GM12878 (cell line): Measurements from ENCODE around the gene ARFGAP2. TPM values are rescaled to one million over a fixed set of nuclear protein-coding genes. Genes with fewer than 3 reads are reported as not detected.

Experiments
- ATAC-seq: fragments of 200-7000 bp; cut with Tn5 transposase; 3 replicates; pipeline ENCODE4 v1.9.1; 2020; ENCODE audit warnings: mild to moderate bottlenecking, moderate library complexity
- BruUV-seq: library from RNA; stranded (reverse); fragments of 400-500 nt; replicated peaks from 2 replicates; lab custom pipeline; 2021; lab: Mats Ljungman, UMichigan
- CTCF ChIA-PET: fragments of 300-600 bp; sonication (Branson Sonifier 250); formaldehyde crosslinking; extraction: SDS; loops from one replicate; lab custom pipeline; 2021; ENCODE audit warnings: inconsistent platforms; lab: Yijun Ruan, JAX
- POLR2A ChIA-PET: fragments of 350-600 bp; formaldehyde crosslinking; extraction: SDS; loops from one replicate; lab custom pipeline; 2021; ENCODE audit warnings: inconsistent platforms; lab: Charles Lee
- RAD21 ChIA-PET: fragments of 300-600 bp; sonication (Branson Sonifier 250); formaldehyde crosslinking; loops from one replicate; lab custom pipeline; 2023; ENCODE audit warnings: antibody characterized with exemption; ENCODE audit not compliant: unreplicated experiment; lab: Charles Lee
- SMC1A ChIA-PET: fragments of 300-600 bp; sonication (Branson Sonifier 250); formaldehyde crosslinking; loops from one replicate; lab custom pipeline; 2023; ENCODE audit not compliant: unreplicated experiment, uncharacterized antibody; lab: Charles Lee
- DNase-seq: peaks from one replicate; pipeline ENCODE4 v3.0.0-alpha.2; 2011; ENCODE audit warnings: low read depth, low spot score
- FAIRE-seq: peaks from 3 replicates; lab custom pipeline; 2011; peaks lifted over from hg19 to GRCh38; lab: Jason Lieb, UNC
- H2AFZ ChIP-seq: 2 replicates; pipeline ENCODE4 v1.6.0; 2011; ENCODE audit warnings: low read depth, low read length, control low read depth; ENCODE audit not compliant: control insufficient read depth
- H3K27ac ChIP-seq: 2 replicates; pipeline ENCODE4 v1.5.1; 2011; ENCODE audit warnings: control low read depth; ENCODE audit not compliant: control insufficient read depth, insufficient read depth
- H3K27me3 ChIP-seq, 2 experiments: replicated peaks in 1 of 2; 2 replicates each; pipeline versions ENCODE4 v1.6.0 to v1.6.1; 2011; ENCODE audit warnings: low read length in 1 of 2; ENCODE audit not compliant: control insufficient read depth in 2 of 2, insufficient read depth in 2 of 2
- H3K36me3 ChIP-seq, 2 experiments: 2 replicates each; pipeline ENCODE4 v1.5.1; 2011; ENCODE audit warnings: low read length in 1 of 2; ENCODE audit not compliant: control insufficient read depth in 2 of 2, insufficient read depth in 2 of 2
- H3K4me1 ChIP-seq: 2 replicates; pipeline ENCODE4 v1.6.1; 2011; ENCODE audit warnings: mild to moderate bottlenecking, low read length, moderate library complexity, mixed read lengths; ENCODE audit not compliant: control insufficient read depth, insufficient read depth
- H3K4me2 ChIP-seq: 2 replicates; pipeline ENCODE4 v1.6.0; 2011; ENCODE audit warnings: control low read depth; ENCODE audit not compliant: control insufficient read depth, insufficient read depth
- H3K4me3 ChIP-seq: fragments of 200-600 bp; sonication (generic); 2 replicates; pipeline ENCODE4 v1.5.1; 2016
- H3K79me2 ChIP-seq: 2 replicates; pipeline ENCODE4 v1.6.0; 2011; ENCODE audit warnings: low read length; ENCODE audit not compliant: control insufficient read depth, insufficient read depth
- H3K9ac ChIP-seq: 2 replicates; pipeline ENCODE4 v1.8.0; 2011; ENCODE audit warnings: low read length, control low read depth, mixed read lengths; ENCODE audit not compliant: control insufficient read depth, insufficient read depth
- H3K9me3 ChIP-seq: replicated peaks from 3 replicates; pipeline ENCODE4 v1.5.1; 2011; ENCODE audit warnings: mild to moderate bottlenecking, low read length; ENCODE audit not compliant: control insufficient read depth, insufficient read depth
- H4K20me1 ChIP-seq: 2 replicates; pipeline ENCODE4 v1.6.0; 2011; ENCODE audit not compliant: control insufficient read depth, insufficient read depth
- CBFB ChIP-seq: IDR thresholded peaks from 2 replicates; pipeline ENCODE4 v1.6.1; 2016; ENCODE audit warnings: antibody characterized with exemption, low read depth
- CBX5 ChIP-seq: sonication (generic); IDR thresholded peaks from 2 replicates; pipeline ENCODE4 v1.6.1; 2016; ENCODE audit warnings: low read depth, moderate library complexity, mild to moderate bottlenecking, inconsistent platforms
- CEBPZ ChIP-seq: fragments of 150-350 bp; IDR thresholded peaks from 2 replicates; pipeline ENCODE4 v1.6.1; 2016; ENCODE audit warnings: low read depth, low read length
- CHD1 ChIP-seq: IDR thresholded peaks from 2 replicates; pipeline ENCODE4 v1.6.1; 2012; ENCODE audit warnings: low read depth, low read length, improper control_type of control experiment
- CTCF ChIP-seq, 3 experiments: IDR thresholded peaks in 2 of 3; conservative IDR thresholded peaks in 1 of 3; 2 replicates each; pipeline ENCODE4 v1.5.1; 2011; ENCODE audit warnings: low read depth in 3 of 3, low read length in 3 of 3, mild to moderate bottlenecking in 3 of 3, control low read depth in 2 of 3, moderate library complexity in 2 of 3, inconsistent platforms in 1 of 3, mixed read lengths in 1 of 3; ENCODE audit not compliant: control insufficient read depth in 2 of 3, insufficient read depth in 1 of 3; ENCODE audit errors: extremely low read depth in 1 of 3
- MEF2B ChIP-seq: fragments of 450-650 bp; IDR thresholded peaks from 2 replicates; pipeline ENCODE4 v1.6.1; 2018; ENCODE audit warnings: mild to moderate bottlenecking, moderate library complexity; ENCODE audit not compliant: partially characterized antibody, poor library complexity, severe bottlenecking
- MTA2 ChIP-seq: fragments of 450-650 bp; IDR thresholded peaks from 2 replicates; pipeline ENCODE4 v1.6.1; 2016; ENCODE audit warnings: low read depth, mild to moderate bottlenecking, moderate library complexity
- NFIC ChIP-seq: IDR thresholded peaks from 2 replicates; pipeline ENCODE4 v1.6.1; 2012; ENCODE audit warnings: low read depth, mild to moderate bottlenecking, inconsistent platforms, low read length, moderate library complexity
- PML ChIP-seq: IDR thresholded peaks from 2 replicates; pipeline ENCODE4 v1.6.1; 2012; ENCODE audit warnings: low read length, inconsistent platforms
- POLR2A ChIP-seq: IDR thresholded peaks from 2 replicates; pipeline ENCODE4 v1.6.1; 2011; ENCODE audit warnings: low read depth, mild to moderate bottlenecking, low read length
- RAD51 ChIP-seq: fragments of 450-650 bp; IDR thresholded peaks from 2 replicates; pipeline ENCODE4 v1.6.1; 2016; ENCODE audit warnings: moderate library complexity, mild to moderate bottlenecking, inconsistent platforms
- RUNX3 ChIP-seq: IDR thresholded peaks from 2 replicates; pipeline ENCODE4 v1.6.1; 2012; ENCODE audit warnings: low read length, inconsistent platforms
- SREBF2 ChIP-seq: IDR thresholded peaks from 2 replicates; pipeline ENCODE4 v1.6.1; 2012; ENCODE audit warnings: mild to moderate bottlenecking, low read length
- STAT1 ChIP-seq: fragments of 450-650 bp; conservative IDR thresholded peaks from 2 replicates; pipeline ENCODE4 v1.6.1; 2014; ENCODE audit warnings: antibody characterized with exemption, mild to moderate bottlenecking
- USF1 ChIP-seq: IDR thresholded peaks from 2 replicates; pipeline ENCODE4 v1.6.1; 2011; ENCODE audit warnings: borderline replicate concordance, low read depth, mild to moderate bottlenecking, moderate library complexity, mixed read lengths, low read length; ENCODE audit not compliant: insufficient read depth; ENCODE audit errors: extremely low read length
- WGBS: methylation state at CpG from one replicate; pipeline ENCODE4 v1.1.6; 2016; ENCODE audit warnings: low lambda C conversion rate; ENCODE audit not compliant: insufficient replicate concordance, insufficient coverage; ENCODE audit errors: missing lambda C conversion rate; 5-methylcytosine and 5-hydroxymethylcytosine counted together
- in situ Hi-C: fragments of 300-500 bp; cut with MboI; formaldehyde crosslinking; loops from 9 replicates; pipeline ENCODE4 v1.14.3; 2018; ENCODE audit warnings: mixed read lengths
- intact Hi-C: fragments of 100-400 bp; cut with micrococcal nuclease; formaldehyde crosslinking; loops from one replicate; pipeline ENCODE4 v1.14.2; 2022; ENCODE audit not compliant: unreplicated experiment
- polyA plus RNA-seq, 11 experiments: library from polyadenylated mRNA; depleted of rRNA in 4 of 11; unstranded in 6 of 11; stranded (reverse) in 5 of 11; fragments of >200 nt; fragmentation: Nextera tagmentation in 4 of 11; fragmentation: Illumina TruSeq in 1 of 11; extraction: Ambion mirVana in 4 of 11; extraction: Trizol in 1 of 11; gene quantifications; 1 replicate in 1 of 11; 2 replicates in 10 of 11; pipeline versions ENCODE4 v1.2.1 to v1.2.3, GENCODE V29; 2011 to 2016; ENCODE audit warnings: inconsistent platforms in 2 of 11, missing spikeins in 2 of 11, low read depth in 1 of 11
- total RNA-seq, 4 experiments: library from RNA; depleted of rRNA in 3 of 4; stranded (reverse); fragments of >200 nt in 3 of 4; fragmentation: Illumina TruSeq in 1 of 4; extraction: Trizol in 1 of 4; gene quantifications; 2 replicates each; pipeline versions ENCODE4 v1.2.1 to v1.2.3, GENCODE V29; 2013 to 2021
- TF ChIP-seq, protein P1 (sequence below): fragments of 450-650 bp; IDR thresholded peaks from 2 replicates; pipeline ENCODE4 v1.6.1; 2018; ENCODE audit warnings: borderline replicate concordance, mild to moderate bottlenecking; ENCODE audit not compliant: partially characterized antibody

The ARFGAP2 gene
- total and polyA plus RNA-seq, 10 of the 15 experiments (the other 5 are each of a cell fraction or from before 2014, with no cell fraction given): 20.9 to 100 (median 75.5) TPM

GRCh38 chr11:47136921-47137320 is 39.8 kb downstream of the ARFGAP2 start (continued):
- TF ChIP-seq CHD1: no peak
- TF ChIP-seq SREBF2: no peak
- TF ChIP-seq PML: no peak
- TF ChIP-seq POLR2A: no peak
- TF ChIP-seq CTCF (IDR thresholded peaks at IDR 0.05 in 2 of 3, conservative IDR thresholded peaks at IDR 0.05 in 1 of 3; ENCODE audit: control insufficient read depth in 2 of 3, extremely low read depth in 1 of 3, insufficient read depth in 1 of 3, low read depth in 3 of 3, low read length in 3 of 3): no peak
- TF ChIP-seq, protein P1, sequence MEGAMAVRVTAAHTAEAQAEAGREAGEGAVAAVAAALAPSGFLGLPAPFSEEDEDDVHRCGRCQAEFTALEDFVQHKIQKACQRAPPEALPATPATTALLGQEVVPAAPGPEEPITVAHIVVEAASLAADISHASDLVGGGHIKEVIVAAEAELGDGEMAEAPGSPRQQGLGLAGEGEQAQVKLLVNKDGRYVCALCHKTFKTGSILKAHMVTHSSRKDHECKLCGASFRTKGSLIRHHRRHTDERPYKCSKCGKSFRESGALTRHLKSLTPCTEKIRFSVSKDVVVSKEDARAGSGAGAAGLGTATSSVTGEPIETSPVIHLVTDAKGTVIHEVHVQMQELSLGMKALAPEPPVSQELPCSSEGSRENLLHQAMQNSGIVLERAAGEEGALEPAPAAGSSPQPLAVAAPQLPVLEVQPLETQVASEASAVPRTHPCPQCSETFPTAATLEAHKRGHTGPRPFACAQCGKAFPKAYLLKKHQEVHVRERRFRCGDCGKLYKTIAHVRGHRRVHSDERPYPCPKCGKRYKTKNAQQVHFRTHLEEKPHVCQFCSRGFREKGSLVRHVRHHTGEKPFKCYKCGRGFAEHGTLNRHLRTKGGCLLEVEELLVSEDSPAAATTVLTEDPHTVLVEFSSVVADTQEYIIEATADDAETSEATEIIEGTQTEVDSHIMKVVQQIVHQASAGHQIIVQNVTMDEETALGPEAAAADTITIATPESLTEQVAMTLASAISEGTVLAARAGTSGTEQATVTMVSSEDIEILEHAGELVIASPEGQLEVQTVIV: no peak

GRCh38 chr11:47136327-47136726 is 40.4 kb downstream of the ARFGAP2 start:
- no peak for DNase-seq
- ChIA-PET POLR2A (interaction anchor here (1.6 kb wide), 1 partner anchor 11 kb away, joined by 6 read pairs; no protein-coding TSS in a partner anchor), RAD21 (no interaction called here), SMC1A (no interaction called here), CTCF (interaction anchor here (1.6 kb wide), 1 partner anchor 17 kb away, joined by 8 read pairs; no protein-coding TSS in a partner anchor)
- H3K36me3 ChIP-seq: peaks cover 0 to 3% of the 10 kb centered on the region in 2 experiments; a peak in 1 of 4 replicates
- H2AFZ ChIP-seq: no peak overlapping the region
- no peak for FAIRE-seq
- no peak overlapping the region for H3K4me3 ChIP-seq
- no peak for ATAC-seq
- in situ Hi-C loops (no loop called here), intact Hi-C loops (no loop called here)
- H3K27me3 ChIP-seq: no peaks in the 10 kb centered on the region
- H4K20me1 ChIP-seq: no peaks in the 10 kb centered on the region
- no peaks in the 10 kb centered on the region for H3K9me3 ChIP-seq
- H3K79me2 ChIP-seq: no peaks in the 10 kb centered on the region
- BruUV-seq: no TSS peak
- H3K4me2 ChIP-seq: no peak overlapping the region
- H3K27ac ChIP-seq: no peak overlapping the region
- H3K9ac ChIP-seq: no peak overlapping the region
- H3K4me1 ChIP-seq: peaks cover 4% of the 10 kb centered on the region; the same call in 1 of the 2 replicates
- 88% methylated on average over 3 of the region's 3 CpGs for WGBS
- TF ChIP-seq MEF2B (no peak), CBFB (no peak), RUNX3 (no peak), USF1 (no peak), MTA2 (no peak), RAD51 (no peak), CBX5 (no peak), STAT1 (no peak), NFIC (no peak), CEBPZ (no peak)
